ENCODE measurements around the gene TTN.

DNA sequence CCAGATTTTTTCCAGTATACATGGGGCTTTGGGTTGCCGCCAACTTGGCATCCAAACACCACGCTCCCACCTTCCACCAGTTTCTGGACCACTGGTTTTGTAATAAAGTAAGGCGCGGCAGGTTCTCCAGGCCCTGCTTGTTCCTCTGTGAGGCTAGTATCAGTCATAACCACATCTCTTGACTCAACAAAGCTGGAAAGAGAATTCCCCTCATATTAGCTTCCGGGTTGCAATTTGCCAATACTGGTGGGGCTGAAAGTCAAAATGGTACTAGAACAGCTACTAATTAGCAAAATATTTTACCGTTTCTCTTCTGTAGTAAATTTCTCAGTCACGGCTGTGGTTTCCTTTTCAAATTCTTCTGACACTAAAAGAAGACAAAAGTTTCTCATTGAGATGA, 25.0 kb downstream of the TTN start:
- no peak for TF ChIP-seq CTCF (conservative IDR thresholded peaks at IDR 0.05 in 1 of 2, IDR thresholded peaks at IDR 0.05 in 1 of 2; ENCODE audit: low read depth in 1 of 2, low read length in 2 of 2)
- TF ChIP-seq EZH2 (IDR thresholded peaks at IDR 0.05; ENCODE audit: low read length, missing control alignments) = no peak

All from fibroblast of lung (primary cell).